WERI-Rb-1 (cell line): ENCODE results near the gene ABCB8.

Experiments used
- DNase-seq: peaks from one replicate; pipeline ENCODE4 v3.0.0-alpha.2; 2020
- H3K27ac ChIP-seq: fragments of 250-450 bp; sonication (Bioruptor Pico); 2 replicates; pipeline ENCODE4 v1.5.1; 2020; ENCODE audit warnings: mild to moderate bottlenecking, moderate library complexity
- H3K27me3 ChIP-seq: fragments of 250-450 bp; sonication (Bioruptor Pico); 2 replicates; pipeline ENCODE4 v1.5.1; 2021; ENCODE audit warnings: mild to moderate bottlenecking, low read depth, moderate library complexity; ENCODE audit not compliant: insufficient read depth, severe bottlenecking
- H3K36me3 ChIP-seq: fragments of 250-450 bp; sonication (Bioruptor Pico); 2 replicates; pipeline ENCODE4 v1.5.1; 2020; ENCODE audit warnings: mild to moderate bottlenecking, moderate library complexity
- H3K4me3 ChIP-seq: 2 replicates; pipeline ENCODE4 v1.5.1; 2011; ENCODE audit warnings: low read depth, mild to moderate bottlenecking, control low read depth, low read length
- H3K9me3 ChIP-seq: fragments of 250-450 bp; sonication (Bioruptor Pico); 2 replicates; pipeline ENCODE4 v1.5.1; 2021; ENCODE audit warnings: mild to moderate bottlenecking, moderate library complexity; ENCODE audit not compliant: severe bottlenecking
- TF ChIP-seq, protein P1 (sequence below): IDR thresholded peaks from 2 replicates; pipeline ENCODE4 v1.5.1; 2011; ENCODE audit warnings: low read depth, mild to moderate bottlenecking, control low read depth, inconsistent platforms, low read length

The ABCB8 gene

DNA sequence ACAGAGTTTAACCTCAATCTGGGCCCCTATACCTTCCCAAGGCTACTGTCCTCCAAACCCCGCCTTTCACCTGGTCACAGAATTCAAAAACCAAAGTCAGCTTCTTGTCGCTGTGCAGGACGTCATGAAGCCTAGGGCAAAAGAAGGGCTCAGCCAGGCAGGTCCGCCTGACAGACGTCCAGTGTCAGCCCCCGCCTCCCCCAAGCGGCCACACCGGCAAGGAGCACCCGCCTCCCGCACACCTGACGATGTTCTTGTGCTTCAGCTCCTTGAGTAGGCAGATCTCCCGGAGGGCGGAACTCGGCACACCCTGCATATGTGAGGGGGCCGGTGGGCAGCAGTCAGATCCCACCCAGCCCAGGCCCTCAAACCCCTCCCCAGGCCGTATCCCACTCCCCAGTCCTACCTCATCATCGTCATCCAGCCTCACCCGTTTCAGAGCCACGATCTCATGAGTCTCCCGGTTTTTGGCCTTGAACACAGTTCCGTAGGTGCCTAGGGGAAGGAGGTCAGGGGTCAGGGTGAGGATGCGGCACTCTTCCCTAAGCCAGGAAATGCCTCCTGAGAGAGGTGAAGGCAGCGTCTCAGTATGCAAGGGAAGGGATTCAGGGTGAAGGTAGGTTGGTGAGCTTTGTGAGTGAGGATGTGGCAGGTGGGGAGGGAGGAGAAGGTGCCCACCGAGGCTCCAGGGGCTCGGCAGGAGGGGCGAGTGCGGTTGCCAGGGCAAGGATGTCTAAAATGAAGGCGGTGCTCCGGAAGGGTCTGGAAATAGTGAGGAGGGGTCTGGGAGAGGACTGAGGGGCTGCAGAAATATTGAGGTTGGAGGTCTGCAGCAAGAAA lies 28.6 kb downstream of the ABCB8 start:
- H3K4me3 ChIP-seq: peak overlapping the region; percentile 76
- H3K27me3 ChIP-seq: no peaks in the 10 kb centered on the region
- H3K36me3 ChIP-seq: peaks cover 3% of the 10 kb centered on the region
- H3K27ac ChIP-seq: no peak overlapping the region
- DNase-seq: peak; percentile 65
- TF ChIP-seq, protein P1, sequence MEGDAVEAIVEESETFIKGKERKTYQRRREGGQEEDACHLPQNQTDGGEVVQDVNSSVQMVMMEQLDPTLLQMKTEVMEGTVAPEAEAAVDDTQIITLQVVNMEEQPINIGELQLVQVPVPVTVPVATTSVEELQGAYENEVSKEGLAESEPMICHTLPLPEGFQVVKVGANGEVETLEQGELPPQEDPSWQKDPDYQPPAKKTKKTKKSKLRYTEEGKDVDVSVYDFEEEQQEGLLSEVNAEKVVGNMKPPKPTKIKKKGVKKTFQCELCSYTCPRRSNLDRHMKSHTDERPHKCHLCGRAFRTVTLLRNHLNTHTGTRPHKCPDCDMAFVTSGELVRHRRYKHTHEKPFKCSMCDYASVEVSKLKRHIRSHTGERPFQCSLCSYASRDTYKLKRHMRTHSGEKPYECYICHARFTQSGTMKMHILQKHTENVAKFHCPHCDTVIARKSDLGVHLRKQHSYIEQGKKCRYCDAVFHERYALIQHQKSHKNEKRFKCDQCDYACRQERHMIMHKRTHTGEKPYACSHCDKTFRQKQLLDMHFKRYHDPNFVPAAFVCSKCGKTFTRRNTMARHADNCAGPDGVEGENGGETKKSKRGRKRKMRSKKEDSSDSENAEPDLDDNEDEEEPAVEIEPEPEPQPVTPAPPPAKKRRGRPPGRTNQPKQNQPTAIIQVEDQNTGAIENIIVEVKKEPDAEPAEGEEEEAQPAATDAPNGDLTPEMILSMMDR: 0 out of 2 replicates have a peak, but pooled peaks have one; percentile 21
- no peaks in the 10 kb centered on the region for H3K9me3 ChIP-seq

DNA sequence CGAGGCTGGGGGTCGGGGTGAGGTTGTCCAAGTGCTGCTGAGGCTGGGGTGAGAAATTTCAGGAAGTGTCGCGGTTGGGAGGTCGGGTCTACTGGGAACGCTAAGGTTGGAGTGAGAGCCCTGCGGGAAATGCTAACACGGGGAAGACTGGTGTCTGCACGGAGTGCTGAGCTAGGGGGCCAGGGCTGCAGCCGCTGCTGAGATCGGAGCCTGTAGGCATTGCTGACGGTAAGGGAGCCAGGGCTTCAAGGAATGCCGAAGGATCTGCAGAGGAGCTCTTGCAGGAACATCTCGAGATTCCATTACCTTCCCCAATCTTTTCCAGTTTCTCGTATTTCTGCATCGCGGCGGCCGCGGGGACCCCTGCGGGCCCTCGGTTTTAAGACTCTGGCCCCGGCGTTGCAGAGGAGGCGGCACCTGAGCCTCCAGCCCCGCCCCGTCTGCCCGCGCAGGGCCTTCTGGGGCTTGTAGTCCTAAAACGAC lies 29.3 kb downstream of the ABCB8 start, which contains the start of gene CDK5:
TSS of gene CDK5 (minus strand) at position 392 of the 483 bp plus-strand sequence. CDS start at position 343, 49 bp downstream.
- TF ChIP-seq, protein P1: no peak
- H3K4me3 ChIP-seq: peak within 1 kb of the TSS; percentile 76
- no peaks in the 10 kb centered on the region for H3K27me3 ChIP-seq
- H3K27ac ChIP-seq: peak within 1 kb of the TSS; percentile 75
- peaks cover 5% of the 10 kb centered on the region for H3K36me3 ChIP-seq
- peak; percentile 35 for DNase-seq
- no peaks in the 10 kb centered on the region for H3K9me3 ChIP-seq

DNA sequence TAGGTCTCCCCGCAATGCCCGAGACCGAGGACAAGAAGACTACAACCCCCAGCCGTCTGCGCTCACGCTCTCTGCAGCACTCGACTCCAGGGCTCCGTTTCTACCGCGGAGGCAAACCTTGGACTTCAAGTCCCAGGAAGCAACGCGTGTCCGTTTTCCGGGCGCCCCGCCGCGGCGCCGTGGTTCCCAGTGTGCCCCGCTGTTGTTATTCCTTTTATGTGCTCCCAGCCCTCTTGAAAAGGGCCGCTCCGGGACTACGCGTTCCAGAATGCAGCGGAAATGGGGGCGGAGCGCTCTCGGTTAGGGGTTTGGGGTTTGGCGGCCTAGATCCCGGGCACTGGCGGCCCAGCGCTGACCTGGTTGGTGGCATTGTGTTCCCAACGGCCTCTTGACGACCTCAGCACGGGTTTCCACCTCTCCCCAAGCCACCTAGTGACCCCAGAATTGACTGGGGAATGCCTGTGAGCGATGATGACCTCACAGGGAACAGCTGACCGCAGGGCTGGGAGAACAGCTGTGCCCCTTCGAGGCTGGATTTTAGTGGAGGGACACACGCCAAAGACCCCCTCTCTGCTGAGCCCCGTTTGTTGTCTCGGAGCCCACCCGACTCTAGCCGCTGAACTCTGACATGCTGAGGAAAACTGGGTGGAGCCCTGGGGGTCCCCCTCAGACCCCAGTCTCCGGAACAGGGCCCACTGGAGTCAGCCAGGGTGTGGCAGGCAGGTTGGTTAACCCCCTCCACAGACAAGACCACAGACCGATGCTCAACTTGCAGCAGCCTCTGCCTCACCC lies 29.9 kb downstream of the ABCB8 start:
- peak overlapping the region; percentile 76 for H3K4me3 ChIP-seq
- no peaks in the 10 kb centered on the region for H3K27me3 ChIP-seq
- DNase-seq: peak; percentile 99
- peak overlapping the region; percentile 75 for H3K27ac ChIP-seq
- TF ChIP-seq, protein P1: no peak
- H3K9me3 ChIP-seq: no peaks in the 10 kb centered on the region
- peaks cover 8% of the 10 kb centered on the region for H3K36me3 ChIP-seq

DNA sequence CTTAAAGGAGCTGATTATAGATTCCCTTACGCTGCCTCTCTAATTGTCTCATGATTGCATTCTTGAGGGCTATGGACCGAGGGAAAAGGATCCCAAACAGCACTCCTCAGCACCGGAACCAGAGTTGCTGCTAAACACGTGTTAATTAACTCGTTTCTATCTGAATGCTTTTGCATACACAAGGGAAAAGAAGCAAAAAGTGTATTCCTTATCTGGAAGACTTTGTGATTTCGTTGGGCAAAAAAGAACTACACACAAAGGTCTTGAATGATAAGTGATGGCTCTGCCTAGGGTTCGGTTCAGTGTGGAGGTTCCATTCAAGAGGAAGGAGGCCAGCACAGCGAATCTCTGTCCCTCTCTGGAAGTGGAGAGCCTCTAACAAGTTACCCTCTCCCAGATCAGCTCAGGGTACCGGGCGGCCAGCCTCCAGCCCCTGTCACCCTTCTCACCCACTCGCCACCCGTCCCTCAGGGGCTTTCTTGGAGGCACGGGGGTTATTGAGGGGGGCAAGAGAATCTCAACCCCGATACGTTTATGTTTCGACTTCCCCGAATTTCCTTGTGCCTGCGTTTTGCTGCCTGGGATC lies 30.6 kb downstream of the ABCB8 start:
- no peak for DNase-seq
- no peaks in the 10 kb centered on the region for H3K9me3 ChIP-seq
- TF ChIP-seq, protein P1: no peak
- H3K36me3 ChIP-seq: peaks cover 15% of the 10 kb centered on the region
- H3K27me3 ChIP-seq: no peaks in the 10 kb centered on the region
- peak overlapping the region; percentile 75 for H3K27ac ChIP-seq
- peak overlapping the region; percentile 76 for H3K4me3 ChIP-seq

DNA sequence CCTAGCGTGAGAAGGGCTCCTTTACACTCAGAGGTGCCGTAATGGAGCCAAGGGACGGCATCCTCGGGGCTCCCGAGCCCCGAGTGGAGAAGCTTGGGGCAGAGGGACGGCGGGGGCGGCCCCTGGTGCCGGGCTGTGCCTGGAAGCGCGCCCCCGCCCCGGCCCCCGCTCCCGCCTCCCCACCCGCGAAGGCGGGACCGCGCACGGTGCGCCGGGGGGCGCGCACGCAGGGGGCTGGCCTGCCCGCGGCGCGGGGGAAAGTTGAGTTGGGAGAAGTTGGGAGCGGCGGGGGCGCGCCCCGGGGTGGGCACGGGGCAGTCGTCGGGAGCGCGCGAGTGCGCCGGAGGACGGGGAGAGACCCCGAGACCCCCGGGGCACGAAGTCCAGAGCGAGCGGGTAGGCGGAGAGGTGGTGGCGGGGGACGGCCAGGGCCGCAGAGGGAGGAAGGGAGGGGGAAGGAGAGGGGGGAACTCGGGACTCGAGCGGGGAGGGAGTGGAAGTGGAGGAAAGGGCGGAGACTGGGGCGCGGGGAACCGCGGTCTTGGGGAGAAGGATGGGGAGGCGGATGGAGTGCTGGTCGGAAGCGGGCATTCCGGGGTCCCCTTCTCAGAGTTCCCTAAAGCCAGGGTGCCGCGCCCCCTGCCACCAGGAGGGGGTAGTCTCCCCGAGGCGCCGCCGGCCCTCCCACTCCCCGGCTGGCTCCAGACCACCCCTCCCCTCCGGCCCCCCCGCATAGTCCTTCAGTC lies 31.3 kb downstream of the ABCB8 start, which contains the start of gene SLC4A2:
TSS of gene SLC4A2 (plus strand) at position 223 of the 746 bp plus-strand sequence. CDS start 2,399 bp downstream, outside the sequence.
- H3K9me3 ChIP-seq: no peaks in the 10 kb centered on the region
- H3K36me3 ChIP-seq: peaks cover 18% of the 10 kb centered on the region
- H3K4me3 ChIP-seq: peak within 1 kb of the TSS; percentile 76
- TF ChIP-seq, protein P1: peak; percentile 54
- DNase-seq: peak; percentile 79
- no peaks in the 10 kb centered on the region for H3K27me3 ChIP-seq
- H3K27ac ChIP-seq: peak within 1 kb of the TSS; percentile 75
